ENCODE data around the gene YWHAQ. TPM values are rescaled to one million over a fixed set of nuclear protein-coding genes. Genes with fewer than 3 reads are reported as not detected.

Gene YWHAQ
- total and polyA plus RNA-seq, 2 donors (not counting 1 experiment from before 2014, with no cell fraction given), result 68.7 to 126 TPM

DNA sequence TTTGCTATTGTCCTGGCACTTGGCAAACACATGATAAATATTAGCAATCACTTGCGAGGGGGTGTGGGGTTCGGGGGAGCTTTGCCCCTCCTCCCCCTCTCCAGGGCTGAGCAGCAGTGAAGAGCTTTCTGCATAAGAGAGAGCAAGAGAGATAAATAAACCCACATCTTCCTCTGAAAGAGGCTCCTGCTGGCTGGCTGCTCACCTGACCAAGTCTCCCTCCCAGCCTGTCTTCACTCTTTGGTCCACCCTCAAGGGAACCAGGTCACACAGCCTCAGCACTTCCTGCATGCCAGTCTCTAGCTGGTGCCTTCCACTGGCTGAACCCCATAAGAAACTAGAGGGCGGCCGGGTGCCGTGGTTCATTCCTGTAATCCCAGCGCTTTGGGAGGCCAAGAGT lies 18.5 kb upstream of the YWHAQ start:
- H3K9me3 Mint-ChIP-seq (ENCODE audit: insufficient read depth), result no peaks in the 10 kb centered on the region
- POLR2A ChIA-PET, result no interaction called here
- Histone ChIP-seq H4K20me1 (ENCODE audit: control insufficient read depth, insufficient read depth, low read length, poor library complexity, severe bottlenecking) (no peaks in the 10 kb centered on the region), H3K79me2 (ENCODE audit: control insufficient read depth, insufficient read depth, low read length) (no peaks in the 10 kb centered on the region), H3K9ac (ENCODE audit: low read length) (no peak overlapping the region), H3K27me3 (replicated peaks in 1 of 4; ENCODE audit: control extremely low read depth in 1 of 4, control insufficient read depth in 3 of 4, insufficient read depth in 4 of 4, low read length in 3 of 4) (no peaks in the 10 kb centered on the region), H3K4me3 (ENCODE audit: control extremely low read depth in 1 of 5, extremely low read depth in 1 of 5, insufficient read depth in 1 of 5, low read depth in 2 of 5, low read length in 4 of 5) (no peak overlapping the region), H3K4me2 (replicated peaks; ENCODE audit: low read depth, low read length, poor library complexity, severe bottlenecking) (no peak overlapping the region), H3K4me1 (ENCODE audit: control insufficient read depth in 2 of 2, insufficient read depth in 2 of 2, low read length in 2 of 2) (peaks cover 0 to 3% of the 10 kb centered on the region in 2 donors), H3K9me3 (ENCODE audit: control extremely low read depth in 1 of 3, control insufficient read depth in 2 of 3, insufficient read depth in 1 of 3, low read length in 2 of 3) (no peaks in the 10 kb centered on the region), H3K36me3 (replicated peaks in 1 of 2; ENCODE audit: control extremely low read depth in 1 of 2, control insufficient read depth in 1 of 2, extremely low read depth in 1 of 2, insufficient read depth in 2 of 2, low read length in 1 of 2) (no peaks in the 10 kb centered on the region), H2AFZ (ENCODE audit: insufficient read depth, low read depth, low read length, poor library complexity, severe bottlenecking) (no peak overlapping the region), H3K27ac (ENCODE audit: low read length in 2 of 2) (no peak overlapping the region)
- DNase-seq (no peak), ATAC-seq (ENCODE audit: low read depth) (no peak)
- TF ChIP-seq EZH2 (IDR thresholded peaks at IDR 0.05; ENCODE audit: borderline replicate concordance, insufficient read depth, low read depth, low read length, poor library complexity, severe bottlenecking), result no peak
- H3K4me3 Mint-ChIP-seq, result no peak overlapping the region
- CTCF ChIA-PET, result no interaction called here
- 95% methylated on average over 3 of the region's 6 CpGs for WGBS (ENCODE audit: insufficient coverage)
- no peak overlapping the region for H3K27ac Mint-ChIP-seq
- no peaks in the 10 kb centered on the region for H3K27me3 Mint-ChIP-seq
- peaks cover 6% of the 10 kb centered on the region for H3K4me1 Mint-ChIP-seq
- intact Hi-C loops (cut with micrococcal nuclease), result no loop called here

GRCh38 chr2:9648821-9649220 lies 18.0 kb upstream of the YWHAQ start:
- no peak overlapping the region for H3K4me2 ChIP-seq (replicated peaks; ENCODE audit: low read depth, low read length, poor library complexity, severe bottlenecking)
- no peak for DNase-seq
- POLR2A ChIA-PET, result no interaction called here
- no peak overlapping the region for H3K4me3 ChIP-seq (ENCODE audit: control extremely low read depth in 1 of 5, extremely low read depth in 1 of 5, insufficient read depth in 1 of 5, low read depth in 2 of 5, low read length in 4 of 5)
- peaks cover 0 to 3% of the 10 kb centered on the region in 2 donors for H3K4me1 ChIP-seq (ENCODE audit: control insufficient read depth in 2 of 2, insufficient read depth in 2 of 2, low read length in 2 of 2)
- intact Hi-C loops (cut with micrococcal nuclease), result no loop called here
- no peak overlapping the region for H2AFZ ChIP-seq (ENCODE audit: insufficient read depth, low read depth, low read length, poor library complexity, severe bottlenecking)
- no peaks in the 10 kb centered on the region for H3K9me3 ChIP-seq (ENCODE audit: control extremely low read depth in 1 of 3, control insufficient read depth in 2 of 3, insufficient read depth in 1 of 3, low read length in 2 of 3)
- no peak for TF ChIP-seq CTCF (IDR thresholded peaks at IDR 0.05)
- TF ChIP-seq EZH2 (IDR thresholded peaks at IDR 0.05; ENCODE audit: borderline replicate concordance, insufficient read depth, low read depth, low read length, poor library complexity, severe bottlenecking), result no peak
- no peaks in the 10 kb centered on the region for H4K20me1 ChIP-seq (ENCODE audit: control insufficient read depth, insufficient read depth, low read length, poor library complexity, severe bottlenecking)
- H3K27ac Mint-ChIP-seq, result no peak overlapping the region
- no peaks in the 10 kb centered on the region for H3K27me3 ChIP-seq (replicated peaks in 1 of 4; ENCODE audit: control extremely low read depth in 1 of 4, control insufficient read depth in 3 of 4, insufficient read depth in 4 of 4, low read length in 3 of 4)
- H3K9me3 Mint-ChIP-seq (ENCODE audit: insufficient read depth), result no peaks in the 10 kb centered on the region
- 85% methylated on average over 6 of the region's 10 CpGs for WGBS (ENCODE audit: insufficient coverage)
- no peak for ATAC-seq (ENCODE audit: low read depth)
- no peak overlapping the region for H3K27ac ChIP-seq (ENCODE audit: low read length in 2 of 2)
- CTCF ChIA-PET, result no interaction called here
- H3K79me2 ChIP-seq (ENCODE audit: control insufficient read depth, insufficient read depth, low read length), result no peaks in the 10 kb centered on the region
- no peak overlapping the region for H3K9ac ChIP-seq (ENCODE audit: low read length)
- H3K4me1 Mint-ChIP-seq, result peaks cover 6% of the 10 kb centered on the region
- H3K36me3 ChIP-seq (replicated peaks in 1 of 2; ENCODE audit: control extremely low read depth in 1 of 2, control insufficient read depth in 1 of 2, extremely low read depth in 1 of 2, insufficient read depth in 2 of 2, low read length in 1 of 2), result no peaks in the 10 kb centered on the region
- no peak overlapping the region for H3K4me3 Mint-ChIP-seq
- H3K27me3 Mint-ChIP-seq, result peaks cover under 1% of the 10 kb centered on the region

All from B cell (primary cell).